NCI-H2196 treated with DMSO at 0.1 percent for 48 hours (cell line): ENCODE results near the gene ZACN.
A peak's percentile ranks its signal among the peaks of the same experiment; 100 is the strongest.

ENCODE experiments used
- DNase-seq: peaks from one replicate; lab custom pipeline; 2025; ENCODE audit not compliant: unreplicated experiment; lab: John Stamatoyannopoulos, UW

ZACN gene

DNA sequence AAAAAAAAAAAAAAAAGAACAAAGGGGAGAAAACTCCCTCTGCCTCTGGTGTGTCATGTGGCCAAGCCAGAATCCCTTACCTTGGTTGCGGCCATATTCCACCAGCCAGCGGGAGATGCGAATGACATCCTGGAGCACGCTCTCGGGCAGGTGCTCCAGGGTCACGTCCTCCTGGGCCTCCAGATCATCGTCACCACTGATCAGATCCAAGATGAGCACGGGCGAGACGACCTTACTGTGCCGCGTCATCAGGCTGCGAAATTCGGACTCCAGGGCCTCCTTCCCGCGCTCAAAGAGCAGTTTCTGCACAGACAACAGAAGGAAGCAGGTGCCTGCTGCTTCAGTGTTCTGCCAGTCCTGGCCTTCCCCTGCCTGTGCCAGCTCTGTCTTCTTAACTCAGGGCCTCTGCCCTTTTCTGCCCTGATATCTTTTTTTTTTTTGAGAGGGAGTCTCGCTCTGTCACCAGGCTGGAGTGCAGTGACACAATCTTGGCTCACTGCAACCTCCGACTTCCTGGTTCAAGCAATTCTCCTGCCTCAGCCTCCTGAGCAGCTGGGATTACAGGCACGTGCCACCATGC lies 18.8 kb downstream of the ZACN start:
- no peak for DNase-seq

DNA sequence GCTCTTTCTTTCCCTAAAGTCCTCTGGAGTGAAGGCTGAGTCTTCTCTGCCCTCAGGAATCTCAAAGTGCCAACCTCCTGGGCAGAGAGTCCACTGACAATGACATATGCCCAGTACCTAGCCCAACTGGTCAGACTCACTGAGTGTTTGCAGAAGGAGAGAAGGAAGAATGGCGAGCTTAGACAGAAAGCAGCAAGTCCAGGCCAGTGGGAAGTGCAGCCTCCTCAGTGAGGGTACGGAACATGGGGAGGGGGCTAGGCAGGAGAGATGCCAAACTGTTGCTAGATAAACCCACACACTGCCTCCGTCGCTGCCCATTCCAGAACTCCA lies 23.9 kb downstream of the ZACN start:
- DNase-seq, result no peak

DNA sequence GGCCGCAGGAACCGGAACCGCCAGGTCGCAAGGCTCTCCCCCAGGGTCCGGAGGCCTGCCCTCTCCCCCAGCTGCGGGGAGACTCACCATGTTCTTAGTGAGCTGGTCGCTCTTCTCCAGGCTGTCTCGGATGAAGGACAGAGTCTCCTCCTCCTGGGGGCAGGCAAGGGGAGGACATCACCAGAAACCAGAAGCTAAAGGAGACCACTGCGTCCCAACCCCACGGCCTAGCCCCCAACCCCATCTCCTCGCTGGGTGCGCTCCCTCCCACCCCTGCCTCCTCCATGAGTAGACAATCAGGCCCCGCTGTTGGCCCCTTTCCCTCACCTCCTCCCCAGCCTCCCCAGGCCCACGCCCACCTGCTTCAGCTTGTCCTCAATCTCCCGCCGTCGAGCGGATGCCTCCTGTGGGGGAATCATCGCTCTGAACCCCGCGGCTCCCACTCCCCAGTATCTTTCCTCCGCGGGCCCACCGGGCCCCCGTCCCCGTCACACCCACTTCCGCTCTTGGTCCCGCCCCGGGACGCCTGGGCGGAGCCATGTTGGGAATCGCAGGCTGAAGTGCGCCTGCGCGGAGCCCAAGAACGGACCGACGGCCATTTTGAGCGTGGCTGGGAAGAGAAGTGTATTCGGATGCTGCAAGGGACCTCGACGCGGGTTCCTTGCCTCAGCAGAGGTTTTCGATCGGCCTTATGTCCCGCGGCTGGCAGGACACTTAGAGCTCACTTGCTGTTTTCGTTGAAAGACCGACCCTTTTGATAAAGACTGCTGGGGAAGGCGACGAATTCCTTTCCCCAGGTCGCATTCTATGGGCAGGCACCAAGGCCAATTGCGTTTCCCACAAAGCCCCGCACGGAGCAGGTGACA lies 24.5 kb downstream of the ZACN start, which contains the start of gene EXOC7:
EXOC7 (minus strand) TSS at position 514 of the 866 bp plus-strand sequence; CDS start at position 419, 95 bp downstream.
- peak; percentile 92 for DNase-seq

DNA sequence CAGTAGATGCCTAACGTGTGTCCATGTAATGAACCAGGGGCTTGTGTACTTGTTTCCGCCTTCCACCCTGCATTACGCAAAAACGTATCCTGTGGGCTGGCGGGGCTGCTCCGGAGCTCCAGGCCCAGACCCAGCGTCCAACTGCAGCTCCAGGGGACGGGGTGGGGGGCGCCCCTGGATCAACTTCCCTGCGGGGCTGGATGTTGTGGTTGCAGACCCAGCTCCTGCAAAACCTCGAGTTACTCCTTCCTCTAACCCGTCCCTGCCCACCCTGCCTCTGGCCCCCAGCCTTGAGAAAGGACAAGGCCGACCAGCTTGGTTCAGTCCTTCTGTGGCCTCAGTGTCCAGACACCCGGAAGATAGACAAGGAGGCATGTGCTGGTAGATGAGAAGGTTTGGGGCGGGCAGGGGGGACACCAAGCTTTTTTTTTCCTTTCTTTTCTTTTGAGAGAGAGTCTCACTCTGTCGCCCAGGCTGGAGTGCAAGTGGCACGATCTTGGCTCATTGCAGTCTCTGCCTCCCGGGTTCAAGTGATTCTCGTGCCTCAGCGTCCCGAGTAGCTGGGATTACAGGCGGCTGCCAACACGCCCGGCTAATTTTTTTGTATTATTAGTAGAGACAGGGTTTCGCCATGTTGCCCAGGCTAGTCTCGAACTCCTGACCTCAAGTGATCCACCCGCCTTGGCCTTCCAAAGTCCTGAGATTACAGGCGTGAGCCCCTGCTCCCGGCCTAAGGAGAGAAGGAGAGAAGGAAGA lies 25.3 kb downstream of the ZACN start:
- DNase-seq, result no peak

DNA sequence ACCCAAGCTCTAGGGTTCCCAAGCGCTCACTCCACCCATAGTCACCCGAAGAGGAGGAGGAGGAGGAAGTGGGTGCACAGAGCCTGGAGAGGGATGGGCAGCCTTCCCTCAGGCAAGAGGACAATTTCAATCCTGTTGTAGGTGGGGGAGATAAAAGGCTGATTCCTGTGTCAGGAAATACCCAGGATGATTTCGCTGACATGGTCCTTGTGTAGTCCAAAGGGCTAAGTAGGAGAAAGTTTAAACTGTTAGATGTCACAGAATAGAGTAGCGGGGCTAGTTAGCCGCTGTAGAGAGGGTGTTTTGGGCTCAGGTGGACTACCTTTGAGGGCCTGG lies 25.9 kb downstream of the ZACN start:
- DNase-seq, result no peak

DNA sequence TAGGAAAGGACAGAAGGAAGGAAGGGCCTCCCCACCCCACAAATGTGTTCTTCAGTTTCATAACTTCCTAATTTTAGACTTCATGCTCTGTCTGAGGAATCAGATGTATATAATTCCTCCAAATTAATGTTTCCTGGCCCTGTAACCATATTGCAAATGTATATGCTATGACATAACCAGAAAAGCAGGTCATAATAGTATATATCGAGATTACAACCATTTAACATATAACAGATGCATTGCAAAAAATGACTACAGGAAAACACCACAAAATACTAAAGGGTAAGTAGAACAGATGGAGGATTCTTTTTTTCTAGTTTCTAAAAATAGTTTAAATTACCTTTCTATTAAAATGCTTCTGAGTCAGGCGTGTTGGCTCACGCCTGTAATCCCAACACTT lies 27.7 kb downstream of the ZACN start:
- no peak for DNase-seq

DNA sequence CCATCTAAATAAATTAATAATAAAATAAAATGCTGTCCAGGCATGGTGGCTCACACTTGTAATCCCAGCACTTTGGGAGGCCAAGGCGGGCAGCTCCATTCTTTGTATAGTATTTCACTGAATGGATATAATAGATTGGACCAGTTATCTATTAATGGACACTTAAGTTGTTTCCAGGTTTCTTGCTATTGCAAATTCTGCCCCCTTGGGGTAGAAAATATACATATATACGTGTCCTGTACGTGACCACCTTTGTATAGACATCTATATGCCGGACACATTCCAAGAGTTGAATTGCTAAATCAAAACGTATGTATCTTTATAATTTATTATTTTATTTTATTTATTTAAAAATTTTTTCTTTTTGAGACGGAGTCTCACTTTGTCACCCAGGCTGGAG lies 28.5 kb downstream of the ZACN start:
- DNase-seq, result no peak

DNA sequence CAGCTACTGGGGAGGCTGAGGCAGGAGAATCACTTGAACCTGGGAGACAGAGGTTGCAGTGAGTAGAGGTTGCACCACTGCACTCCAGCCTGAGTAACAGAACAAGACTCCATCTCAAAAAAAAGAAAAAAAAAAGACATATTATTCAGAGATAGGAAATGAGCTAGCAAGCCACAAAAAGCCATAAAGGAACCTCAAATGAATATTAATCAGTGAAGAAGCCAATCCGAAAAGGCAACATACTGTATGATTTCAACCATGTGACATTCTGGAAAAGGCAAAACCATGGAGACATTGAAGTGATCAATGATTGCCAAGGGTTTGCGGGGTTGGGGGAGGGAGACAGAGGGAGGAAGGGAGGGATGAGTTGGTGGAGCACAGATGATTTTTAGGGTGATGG lies 33.0 kb downstream of the ZACN start:
- DNase-seq, result no peak

DNA sequence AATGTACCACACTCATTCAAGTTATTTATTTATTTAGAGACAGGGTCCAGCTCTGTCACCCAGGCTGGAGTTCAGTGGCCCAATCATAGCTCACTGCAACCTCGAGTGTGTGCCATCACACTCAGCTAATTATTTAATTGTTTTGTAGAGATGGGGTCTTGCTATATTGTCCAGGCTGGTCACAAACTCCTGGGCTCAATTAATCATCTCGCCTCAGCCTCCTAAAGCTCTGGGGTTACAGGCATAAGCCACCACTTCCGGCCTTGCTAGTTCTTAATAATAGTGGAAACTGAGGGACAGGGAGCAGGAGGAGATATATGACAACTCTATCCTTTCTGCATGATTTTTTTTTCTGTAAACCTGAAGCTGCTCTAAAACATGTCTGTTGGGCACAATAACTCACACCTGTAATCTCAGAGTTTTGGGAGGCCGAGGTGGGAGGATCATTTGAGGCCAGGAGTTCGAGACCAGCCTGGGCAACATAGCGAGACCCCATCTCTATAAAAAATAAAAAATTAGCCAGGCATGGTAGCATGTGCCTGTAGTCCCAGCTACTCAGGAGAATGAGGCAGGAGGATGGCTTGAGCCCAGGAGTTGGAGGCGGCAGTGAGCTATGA lies 36.3 kb downstream of the ZACN start:
- DNase-seq, result no peak

DNA sequence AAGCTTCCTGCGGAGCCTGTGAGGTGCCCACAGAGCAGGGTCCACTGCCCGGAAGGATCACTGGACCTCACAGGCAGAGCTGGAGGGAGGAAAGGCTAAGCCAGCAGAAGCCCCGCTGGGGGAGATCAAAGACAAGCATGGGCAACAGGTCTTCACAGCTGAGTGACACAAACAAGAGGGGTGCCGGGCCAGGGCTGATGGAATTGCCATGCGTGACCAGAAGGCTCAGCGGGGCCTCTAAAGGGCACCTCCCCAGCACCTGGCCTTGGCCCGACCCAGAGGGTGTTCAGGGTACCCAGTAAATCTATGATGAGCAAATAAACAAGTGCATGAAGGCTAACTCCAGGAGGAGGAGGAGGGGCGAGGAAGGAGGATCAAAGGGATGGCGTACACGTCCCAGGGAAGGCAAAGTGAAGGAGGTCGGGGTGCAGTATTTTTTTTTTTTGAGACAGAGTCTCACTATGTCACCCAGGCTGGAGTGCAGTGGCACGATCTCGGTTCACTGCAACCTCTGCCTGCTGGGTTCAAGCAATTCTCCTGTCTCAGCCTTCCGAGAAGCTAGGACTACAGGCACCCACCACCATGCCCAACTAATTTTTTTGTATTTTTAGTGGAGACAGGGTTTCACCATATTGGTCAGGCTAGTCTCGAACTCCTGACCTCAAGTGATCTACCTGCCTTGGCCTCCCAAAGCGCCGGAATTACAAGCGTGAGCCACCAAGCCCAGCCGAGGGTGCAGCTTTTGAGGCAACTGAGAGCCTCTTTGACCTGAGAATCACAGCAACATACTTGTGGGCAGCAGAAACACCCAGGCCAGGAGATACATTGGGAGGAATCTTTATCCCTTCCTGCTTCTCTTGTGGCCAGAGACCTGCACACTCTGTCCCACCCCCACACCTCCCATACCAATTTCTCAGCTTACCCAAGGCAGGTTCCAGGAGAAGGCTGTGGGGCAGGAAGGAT lies 40.7 kb downstream of the ZACN start:
- no peak for DNase-seq

DNA sequence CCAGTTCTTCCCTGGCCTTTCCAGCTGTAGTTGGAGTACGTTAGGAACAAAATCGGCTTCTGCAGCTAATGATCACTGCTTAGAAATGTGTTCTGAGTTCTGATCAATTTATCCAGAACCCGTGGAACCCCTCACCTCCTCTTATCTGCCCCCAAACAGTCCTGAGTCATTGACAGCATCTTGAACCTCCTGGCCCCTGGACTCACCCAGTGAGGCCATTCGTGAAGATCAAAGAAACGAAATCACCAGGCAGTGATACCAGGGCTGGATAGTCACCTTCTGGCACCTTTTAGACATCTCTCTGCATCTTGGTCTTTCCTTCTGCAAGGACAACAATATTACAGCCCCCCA lies 41.7 kb downstream of the ZACN start:
- no peak for DNase-seq

DNA sequence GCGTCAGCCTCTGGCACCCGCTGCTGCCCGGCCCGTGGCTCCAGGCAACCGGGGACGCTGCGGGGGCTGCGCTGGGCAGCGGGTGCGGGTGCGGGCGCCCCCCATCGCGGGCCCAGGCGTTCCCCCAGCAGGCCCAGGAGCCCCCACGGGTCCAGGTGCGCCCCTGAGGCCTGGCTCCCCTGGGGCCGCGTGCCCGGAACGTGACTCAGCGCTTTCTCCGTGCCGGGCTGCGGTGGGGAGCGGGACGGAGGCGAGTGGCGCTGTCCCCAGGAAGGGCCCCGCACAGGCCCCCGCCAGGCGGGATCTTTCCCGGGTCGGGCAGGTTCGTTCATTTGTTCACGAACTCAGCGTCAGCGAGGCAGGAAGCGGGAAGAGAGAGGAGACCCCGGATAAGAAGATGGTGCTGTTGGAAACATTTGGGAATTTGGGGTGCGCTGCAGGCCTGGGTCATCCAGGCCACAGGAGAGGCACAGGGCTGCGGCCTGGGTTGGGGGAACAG lies 43.0 kb downstream of the ZACN start:
- no peak for DNase-seq

DNA sequence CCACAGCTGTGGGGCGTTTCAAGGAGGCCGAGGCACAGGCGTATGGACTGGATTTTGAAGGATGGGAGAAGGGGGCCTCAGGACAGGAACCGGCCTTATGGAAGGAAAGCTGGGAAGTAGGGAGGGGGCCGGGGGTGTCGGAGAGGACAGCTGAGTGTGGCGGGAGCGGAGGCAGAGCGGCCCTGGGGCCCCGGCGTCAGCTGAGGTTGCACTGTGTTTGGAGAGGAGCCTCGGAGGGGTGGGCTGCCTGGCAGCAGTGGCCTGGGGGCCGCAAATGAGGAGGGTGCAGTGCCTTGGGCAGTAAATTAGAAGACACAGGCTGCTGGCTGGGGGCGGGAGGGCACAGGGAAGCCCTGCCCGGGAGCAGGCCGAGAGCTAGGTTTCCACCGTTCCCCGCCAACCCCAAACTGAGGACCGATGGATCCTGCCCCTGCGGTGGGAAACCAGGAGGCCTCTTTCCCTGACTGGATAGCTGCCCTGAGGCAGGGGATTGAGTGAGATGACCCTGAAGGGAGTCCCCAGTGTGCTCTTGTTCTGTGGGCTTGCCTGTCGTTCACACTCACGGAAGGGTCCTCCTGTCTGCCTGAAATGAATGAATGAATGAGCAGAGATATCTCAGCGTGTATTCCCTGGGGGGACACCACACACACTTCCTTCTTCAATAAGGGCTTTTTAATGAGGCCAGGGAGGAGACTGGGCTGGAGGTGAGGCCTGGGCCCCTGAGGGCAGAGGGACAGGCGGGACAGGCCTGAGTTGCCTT lies 43.6 kb downstream of the ZACN start:
- no peak for DNase-seq

DNA sequence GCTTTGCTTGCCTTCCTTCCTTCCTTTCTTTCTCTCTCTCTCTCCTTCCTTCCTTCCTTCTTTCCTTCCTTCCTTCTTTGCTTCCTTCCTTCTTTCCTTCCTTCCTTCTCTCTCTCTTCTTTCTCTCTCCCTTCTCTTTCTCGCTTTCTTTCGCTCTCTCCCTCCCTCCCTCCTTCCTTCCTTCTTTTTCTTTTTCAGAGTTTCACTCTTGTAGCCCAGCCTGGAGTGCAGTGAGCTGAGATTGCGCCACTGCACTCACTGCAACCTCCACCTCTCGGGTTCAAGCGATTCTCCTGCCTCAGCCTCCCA lies 44.2 kb downstream of the ZACN start:
- no peak for DNase-seq

DNA sequence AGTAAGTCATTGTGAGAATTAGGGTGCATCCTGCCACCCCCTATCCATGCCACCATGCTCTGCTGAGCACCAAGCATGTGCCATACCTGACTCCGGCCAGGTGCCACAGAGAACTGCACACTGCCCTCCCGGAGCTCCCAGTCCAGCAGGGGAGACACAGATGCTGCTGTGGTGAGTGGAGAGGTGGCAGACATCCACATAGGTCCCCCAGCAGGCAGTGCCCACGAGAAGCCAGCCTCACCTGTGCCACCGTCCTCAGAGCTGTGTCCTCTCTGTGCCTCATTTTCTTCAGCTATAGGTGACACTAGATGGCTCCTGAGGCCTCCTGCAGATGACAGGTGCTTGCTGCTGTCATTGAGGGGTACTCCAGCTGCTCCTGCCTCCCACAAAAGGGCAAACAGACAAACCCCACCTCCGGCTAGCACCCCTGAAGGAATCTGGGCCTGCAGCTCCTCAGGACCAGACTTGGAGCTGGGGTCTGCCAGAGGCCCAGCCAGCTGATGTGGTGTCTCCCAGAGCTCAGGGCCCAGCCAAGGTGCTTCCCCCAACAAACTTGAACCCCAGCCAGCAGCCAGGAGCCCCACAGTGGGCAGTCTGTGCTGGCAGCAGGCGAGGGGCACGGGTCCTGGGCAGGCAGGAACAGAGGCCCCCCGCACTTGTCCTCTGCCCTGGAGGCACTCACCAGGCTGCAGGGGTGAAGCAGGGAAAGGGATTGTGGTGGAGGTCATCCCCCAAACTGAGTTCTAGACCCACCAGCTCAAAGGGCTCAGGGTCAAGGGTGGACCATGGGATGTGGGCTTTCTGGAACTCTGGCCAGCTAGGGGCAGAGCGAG lies 45.0 kb downstream of the ZACN start:
- DNase-seq, result no peak

DNA sequence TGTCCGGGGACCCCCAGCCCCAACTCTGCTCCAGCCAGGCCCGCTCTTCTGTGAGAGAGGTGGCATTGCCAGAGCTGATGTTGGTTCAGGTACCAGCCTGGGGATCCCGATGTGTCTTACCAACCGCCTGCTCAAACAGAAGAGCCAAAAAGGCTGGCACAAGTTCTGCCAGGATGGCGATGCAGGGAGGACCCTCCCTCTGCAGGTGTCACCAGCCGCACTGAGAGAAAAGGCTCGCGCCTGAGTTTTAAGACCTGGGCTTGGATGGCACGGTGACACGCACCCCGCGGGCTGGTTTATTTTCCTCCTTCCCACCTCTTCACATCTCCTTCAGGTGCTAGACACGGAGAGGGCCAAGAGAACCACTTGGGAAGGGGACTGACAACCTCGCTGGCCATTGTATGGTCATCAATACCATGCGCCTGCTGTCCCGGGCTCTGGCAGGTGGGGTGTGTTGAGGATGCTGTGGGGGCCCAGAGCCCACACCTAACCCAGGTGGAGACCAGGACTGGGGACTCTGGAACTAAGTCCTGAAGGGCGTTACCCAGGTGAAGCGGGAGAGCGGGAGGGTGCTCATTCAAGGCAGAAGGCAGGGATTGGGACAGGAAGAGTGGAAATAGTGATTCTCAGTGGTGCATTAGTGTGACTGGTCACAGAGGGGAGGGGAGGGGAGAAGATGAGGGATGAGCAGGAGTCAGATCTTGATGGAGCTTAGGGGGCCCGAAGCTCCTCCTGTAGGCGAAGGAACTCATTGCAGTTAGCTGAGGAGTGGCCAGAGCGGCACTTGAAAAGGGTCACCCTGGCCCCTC lies 45.8 kb downstream of the ZACN start:
- no peak for DNase-seq

DNA sequence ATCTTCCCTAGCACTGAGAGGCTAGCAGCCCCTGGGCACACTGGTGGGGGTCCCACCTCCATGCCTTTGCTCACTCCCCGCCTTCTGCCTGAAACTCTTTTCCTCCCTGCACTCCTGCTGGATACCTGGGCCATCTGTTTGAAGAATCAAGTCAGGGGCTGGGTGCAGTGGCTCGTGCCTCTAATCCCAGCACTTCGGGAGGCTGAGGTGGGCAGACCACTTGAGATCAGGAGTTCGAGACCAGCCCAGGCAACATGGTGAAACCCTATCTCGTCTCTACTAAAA lies 46.4 kb downstream of the ZACN start:
- DNase-seq, result no peak

DNA sequence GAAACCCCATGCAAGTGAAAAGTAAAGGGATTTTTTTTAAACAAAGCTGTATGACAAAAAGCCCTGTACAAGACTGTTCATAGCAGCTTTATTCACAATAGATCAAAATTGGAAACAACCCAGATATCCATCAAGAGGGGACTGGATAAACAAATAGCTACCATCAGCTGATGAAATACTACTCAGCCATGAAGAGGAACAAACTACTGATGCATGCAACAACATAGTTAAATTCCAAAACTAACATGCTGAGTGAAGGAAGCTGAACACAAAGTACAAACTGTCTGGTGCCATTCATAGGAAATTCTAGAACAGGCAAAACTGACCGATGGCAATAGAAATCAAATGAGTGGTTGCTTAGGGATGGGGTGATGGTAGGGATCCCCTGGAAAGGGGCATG lies 46.9 kb downstream of the ZACN start:
- no peak for DNase-seq

DNA sequence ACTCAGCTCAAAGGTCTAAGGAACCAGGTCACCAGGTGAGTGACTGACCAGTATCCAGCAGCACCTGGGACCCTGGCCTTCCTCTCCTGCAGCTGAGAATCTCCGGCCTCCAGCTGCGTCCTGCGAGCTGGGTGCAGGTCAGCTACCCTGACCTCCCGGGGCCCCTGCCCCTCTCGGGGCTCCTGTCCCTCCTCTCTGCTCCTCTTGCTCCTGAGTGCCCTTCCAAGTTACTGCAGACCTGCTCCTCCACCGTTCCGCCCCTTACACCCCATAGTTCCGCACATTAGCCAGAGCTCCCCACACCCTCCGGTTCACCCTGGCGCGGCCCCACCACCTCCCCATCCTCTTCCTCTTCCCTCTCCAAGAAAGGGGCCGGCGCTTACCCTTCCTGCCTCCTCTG lies 51.5 kb downstream of the ZACN start:
- no peak for DNase-seq
